ENCODE results near the gene USP9X. TPM values are rescaled to one million over a fixed set of nuclear protein-coding genes. Genes with fewer than 3 reads are reported as not detected.
"Not testable (repeated sequence)": the region's sequence is repeated elsewhere in the genome, so short reads cannot be mapped to it uniquely, and the experiment has no call there.

The USP9X gene
- total RNA-seq, 1 donor from 2014 or later: 53.2 TPM

DNA sequence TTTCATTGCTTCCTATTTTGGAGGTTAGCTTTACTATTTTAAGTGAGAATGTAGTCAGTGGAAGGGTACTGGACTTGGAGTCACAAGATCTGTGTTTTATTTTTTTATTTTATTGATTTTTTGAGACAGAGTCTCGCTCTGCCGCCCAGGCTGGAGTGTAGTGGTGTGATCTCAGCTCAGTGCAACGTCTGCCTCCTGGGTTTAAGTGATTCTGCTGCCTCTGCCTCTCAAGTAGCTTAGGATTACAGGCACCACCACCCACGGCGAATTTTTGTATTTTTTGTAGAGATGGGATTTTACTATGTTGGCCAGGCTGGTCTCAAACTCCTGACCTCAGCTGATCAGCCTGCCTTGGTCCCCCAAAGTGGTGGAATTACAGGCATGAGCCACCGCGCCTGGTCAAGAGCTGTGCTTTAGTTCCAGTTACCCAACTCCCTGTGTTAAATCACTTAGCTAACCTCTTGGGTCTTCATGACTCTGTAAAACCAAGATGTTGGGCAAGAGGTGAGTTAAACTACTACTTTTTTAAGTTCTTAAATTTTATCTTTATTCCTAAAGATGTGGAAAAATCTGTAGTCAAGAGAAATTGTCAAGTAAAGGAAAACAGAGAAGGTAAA is 11.2 kb downstream of the USP9X start:
- no peaks in the 10 kb centered on the region for H3K36me3 ChIP-seq (ENCODE audit: control insufficient read depth, insufficient read depth, low read length)
- TF ChIP-seq, protein P1, sequence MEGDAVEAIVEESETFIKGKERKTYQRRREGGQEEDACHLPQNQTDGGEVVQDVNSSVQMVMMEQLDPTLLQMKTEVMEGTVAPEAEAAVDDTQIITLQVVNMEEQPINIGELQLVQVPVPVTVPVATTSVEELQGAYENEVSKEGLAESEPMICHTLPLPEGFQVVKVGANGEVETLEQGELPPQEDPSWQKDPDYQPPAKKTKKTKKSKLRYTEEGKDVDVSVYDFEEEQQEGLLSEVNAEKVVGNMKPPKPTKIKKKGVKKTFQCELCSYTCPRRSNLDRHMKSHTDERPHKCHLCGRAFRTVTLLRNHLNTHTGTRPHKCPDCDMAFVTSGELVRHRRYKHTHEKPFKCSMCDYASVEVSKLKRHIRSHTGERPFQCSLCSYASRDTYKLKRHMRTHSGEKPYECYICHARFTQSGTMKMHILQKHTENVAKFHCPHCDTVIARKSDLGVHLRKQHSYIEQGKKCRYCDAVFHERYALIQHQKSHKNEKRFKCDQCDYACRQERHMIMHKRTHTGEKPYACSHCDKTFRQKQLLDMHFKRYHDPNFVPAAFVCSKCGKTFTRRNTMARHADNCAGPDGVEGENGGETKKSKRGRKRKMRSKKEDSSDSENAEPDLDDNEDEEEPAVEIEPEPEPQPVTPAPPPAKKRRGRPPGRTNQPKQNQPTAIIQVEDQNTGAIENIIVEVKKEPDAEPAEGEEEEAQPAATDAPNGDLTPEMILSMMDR (IDR thresholded peaks at IDR 0.05; ENCODE audit: insufficient read depth, low read length, severe bottlenecking): no peak
- FAIRE-seq: no peak
- no peaks in the 10 kb centered on the region for H3K27me3 ChIP-seq (ENCODE audit: control insufficient read depth, insufficient read depth, low read length)
- H3K4me3 ChIP-seq (ENCODE audit: low read depth, low read length): no peak overlapping the region
- DNase-seq (ENCODE audit: low read depth): no peak

GRCh38 chrX:41097326-41097725 is 12.1 kb downstream of the USP9X start:
- DNase-seq (ENCODE audit: low read depth) (no peak), FAIRE-seq (no peak)
- TF ChIP-seq, protein P1 (IDR thresholded peaks at IDR 0.05; ENCODE audit: insufficient read depth, low read length, severe bottlenecking): no peak
- H3K36me3 ChIP-seq (ENCODE audit: control insufficient read depth, insufficient read depth, low read length): no peaks in the 10 kb centered on the region
- no peaks in the 10 kb centered on the region for H3K27me3 ChIP-seq (ENCODE audit: control insufficient read depth, insufficient read depth, low read length)
- H3K4me3 ChIP-seq (ENCODE audit: low read depth, low read length): no peak overlapping the region

DNA sequence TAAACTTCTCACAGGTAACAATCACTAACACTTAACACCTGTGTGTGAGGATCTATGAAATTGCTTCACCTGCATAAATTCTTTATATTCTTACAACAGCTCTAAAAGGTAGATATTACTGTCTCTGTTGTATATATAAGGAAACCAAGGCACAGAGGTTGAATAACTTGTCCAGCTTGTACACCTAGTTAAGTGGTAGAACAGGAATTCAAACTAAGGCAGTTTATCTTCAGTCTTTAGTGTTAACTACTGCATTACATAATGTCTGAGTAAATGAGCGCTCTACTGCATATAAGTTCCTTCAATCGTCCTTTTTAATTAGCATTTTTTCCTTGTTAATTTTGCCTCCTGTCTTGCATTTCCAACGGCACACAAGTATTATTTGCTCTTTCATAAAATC is 15.0 kb downstream of the USP9X start:
- TF ChIP-seq, protein P1 (IDR thresholded peaks at IDR 0.05; ENCODE audit: insufficient read depth, low read length, severe bottlenecking): no peak
- Histone ChIP-seq H3K36me3 (ENCODE audit: control insufficient read depth, insufficient read depth, low read length) (no peaks in the 10 kb centered on the region), H3K4me3 (ENCODE audit: low read depth, low read length) (no peak overlapping the region), H3K27me3 (ENCODE audit: control insufficient read depth, insufficient read depth, low read length) (no peaks in the 10 kb centered on the region)
- no peak for FAIRE-seq
- DNase-seq (ENCODE audit: low read depth): peak; percentile 27

- no peaks in the 10 kb centered on the region for H3K36me3 ChIP-seq (ENCODE audit: control insufficient read depth, insufficient read depth, low read length)
- no peak overlapping the region for H3K4me3 ChIP-seq (ENCODE audit: low read depth, low read length)
- DNase-seq (ENCODE audit: low read depth): no peak
- no peaks in the 10 kb centered on the region for H3K27me3 ChIP-seq (ENCODE audit: control insufficient read depth, insufficient read depth, low read length)
- TF ChIP-seq, protein P1 (IDR thresholded peaks at IDR 0.05; ENCODE audit: insufficient read depth, low read length, severe bottlenecking): no peak
- no peak for FAIRE-seq
These were observed 15.6 kb downstream of the USP9X start for GRCh38 chrX:41100819-41101218.

GRCh38 chrX:41105005-41105404 is 19.8 kb downstream of the USP9X start:
- DNase-seq (ENCODE audit: low read depth): no peak
- no peaks in the 10 kb centered on the region for H3K27me3 ChIP-seq (ENCODE audit: control insufficient read depth, insufficient read depth, low read length)
- no peak for FAIRE-seq
- TF ChIP-seq, protein P1 (IDR thresholded peaks at IDR 0.05; ENCODE audit: insufficient read depth, low read length, severe bottlenecking): no peak
- H3K36me3 ChIP-seq (ENCODE audit: control insufficient read depth, insufficient read depth, low read length): no peaks in the 10 kb centered on the region
- H3K4me3 ChIP-seq (ENCODE audit: low read depth, low read length): no peak overlapping the region

DNA sequence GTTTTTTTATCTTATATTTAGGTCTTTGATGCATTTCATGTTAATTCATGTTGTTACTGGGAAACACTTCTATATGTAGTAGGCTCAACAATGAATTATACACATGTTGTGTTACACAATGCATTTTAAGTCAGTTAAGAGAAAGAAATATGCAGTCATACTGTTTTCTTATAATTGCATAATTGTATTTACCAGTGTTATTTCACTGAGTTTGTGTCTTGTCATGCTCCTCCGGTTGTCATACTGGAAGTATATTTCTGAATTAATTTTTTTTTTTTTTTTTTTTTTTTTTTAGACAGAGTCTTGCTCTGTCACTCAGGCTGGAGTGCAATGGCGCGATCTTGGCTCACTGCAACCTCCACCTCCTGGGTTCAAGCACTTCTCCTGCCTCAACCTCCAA is 21.0 kb downstream of the USP9X start:
- not testable (repeated sequence) for H3K4me3 ChIP-seq (ENCODE audit: low read depth, low read length); H3K27me3 ChIP-seq (ENCODE audit: control insufficient read depth, insufficient read depth, low read length); DNase-seq (ENCODE audit: low read depth); FAIRE-seq; H3K36me3 ChIP-seq (ENCODE audit: control insufficient read depth, insufficient read depth, low read length)
